Body of pancreas (tissue), 4 donors: ENCODE data around the gene TSEN34. TPM values are rescaled to one million over a fixed set of nuclear protein-coding genes. Genes with fewer than 3 reads are reported as not detected.
"Not testable (repeated sequence)": the region's sequence is repeated elsewhere in the genome, so short reads cannot be mapped to it uniquely, and the experiment has no call there.

ENCODE experiments used
- ATAC-seq: fragments of 150-250 bp; one replicate; pipeline ENCODE4 v1.9.1; 2016
- DNase-seq, 4 donors: peaks; one replicate each; pipeline ENCODE4 v3.0.0-alpha.2; 2019
- H3K27ac ChIP-seq, 4 donors: fragments of 200-600 bp; sonication (generic); 1 replicate in 3 of 4; 2 replicates in 1 of 4; pipeline versions ENCODE4 v1.5.1 to v1.6.1; 2016 to 2019; ENCODE audit warnings: mild to moderate bottlenecking in 1 of 4, mixed read lengths in 1 of 4, moderate library complexity in 1 of 4
- H3K27me3 ChIP-seq, 2 donors: fragments of 200-600 bp; sonication (generic); one replicate each; pipeline ENCODE4 v1.6.0; 2016; ENCODE audit warnings: mild to moderate bottlenecking in 1 of 2
- H3K36me3 ChIP-seq, 2 donors: fragments of 200-600 bp; sonication (generic); replicated peaks in 1 of 2; 2 replicates each; pipeline ENCODE4 v1.5.1; 2016; ENCODE audit warnings: low read depth in 2 of 2; ENCODE audit not compliant: insufficient read depth in 1 of 2
- H3K4me1 ChIP-seq: fragments of 200-600 bp; sonication (generic); one replicate; pipeline ENCODE4 v1.6.0; 2016
- H3K4me3 ChIP-seq, 2 donors: fragments of 200-600 bp; sonication (generic); 1 replicate in 1 of 2; 2 replicates in 1 of 2; pipeline ENCODE4 v1.5.1; 2016 to 2019
- H3K9me3 ChIP-seq, 3 donors: fragments of 200-600 bp; sonication (generic); 1 replicate in 2 of 3; 2 replicates in 1 of 3; pipeline ENCODE4 v1.5.1; 2016
- POLR2A ChIP-seq, 3 donors: fragments of 450-650 bp; IDR thresholded peaks; one replicate each; pipeline ENCODE4 v1.6.1; 2016; ENCODE audit warnings: antibody characterized with exemption in 3 of 3, mild to moderate bottlenecking in 2 of 3
- WGBS, 2 donors: methylation state at CpG; one replicate each; pipeline ENCODE4 v1.1.5; 2017; 5-methylcytosine and 5-hydroxymethylcytosine counted together
- intact Hi-C: fragments of 100-400 bp; cut with DNase I; formaldehyde crosslinking; loops from one replicate; pipeline ENCODE4 v1.15.1; 2023
- total RNA-seq, 2 donors: library from RNA; depleted of rRNA; stranded (reverse); fragments of >200 nt; gene quantifications; one replicate each; pipeline ENCODE4 v1.1.0, GENCODE V29; 2016
- TF ChIP-seq, protein P1 (sequence below), 7 experiments: fragments of 450-650 bp in 4 of 7; fragments of 200-600 bp in 3 of 7; sonication (generic) in 3 of 7; IDR thresholded peaks; one replicate each; pipeline ENCODE4 v1.5.1; 2016 to 2019; ENCODE audit warnings: antibody characterized with exemption in 7 of 7

Gene TSEN34
- total RNA-seq, 2 donors from 2014 or later, result 33.9 to 56.6 TPM

GRCh38 chr19:54218960-54219661 lies 28.0 kb downstream of the TSEN34 start:
- Histone ChIP-seq H3K27ac (no peak overlapping the region), H3K4me3 (no peak overlapping the region), H3K27me3 (peaks cover 0 to 4% of the 10 kb centered on the region in 2 donors), H3K36me3 (no peaks in the 10 kb centered on the region), H3K4me1 (no peaks in the 10 kb centered on the region), H3K9me3 (no peaks in the 10 kb centered on the region)
- no peak for DNase-seq
- TF ChIP-seq, protein P1, sequence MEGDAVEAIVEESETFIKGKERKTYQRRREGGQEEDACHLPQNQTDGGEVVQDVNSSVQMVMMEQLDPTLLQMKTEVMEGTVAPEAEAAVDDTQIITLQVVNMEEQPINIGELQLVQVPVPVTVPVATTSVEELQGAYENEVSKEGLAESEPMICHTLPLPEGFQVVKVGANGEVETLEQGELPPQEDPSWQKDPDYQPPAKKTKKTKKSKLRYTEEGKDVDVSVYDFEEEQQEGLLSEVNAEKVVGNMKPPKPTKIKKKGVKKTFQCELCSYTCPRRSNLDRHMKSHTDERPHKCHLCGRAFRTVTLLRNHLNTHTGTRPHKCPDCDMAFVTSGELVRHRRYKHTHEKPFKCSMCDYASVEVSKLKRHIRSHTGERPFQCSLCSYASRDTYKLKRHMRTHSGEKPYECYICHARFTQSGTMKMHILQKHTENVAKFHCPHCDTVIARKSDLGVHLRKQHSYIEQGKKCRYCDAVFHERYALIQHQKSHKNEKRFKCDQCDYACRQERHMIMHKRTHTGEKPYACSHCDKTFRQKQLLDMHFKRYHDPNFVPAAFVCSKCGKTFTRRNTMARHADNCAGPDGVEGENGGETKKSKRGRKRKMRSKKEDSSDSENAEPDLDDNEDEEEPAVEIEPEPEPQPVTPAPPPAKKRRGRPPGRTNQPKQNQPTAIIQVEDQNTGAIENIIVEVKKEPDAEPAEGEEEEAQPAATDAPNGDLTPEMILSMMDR (IDR thresholded peaks at IDR 0.05), result no peak
- ATAC-seq, result no peak
- 77 to 80% methylated on average over 16 to 25 of the region's 27 CpGs for WGBS, 2 donors
- intact Hi-C loops, result no loop called here

- H3K4me1 ChIP-seq, H3K4me3 ChIP-seq, intact Hi-C loops, DNase-seq, H3K27ac ChIP-seq, H3K36me3 ChIP-seq, H3K27me3 ChIP-seq, H3K9me3 ChIP-seq, ATAC-seq: not testable (repeated sequence)
- WGBS, 2 donors, result 71% methylated on average over 5 of the region's 5 CpGs; no CpG with 5 or more reads in 1 of the 2 donors
Observed at GRCh38 chr19:54219702-54220101, 28.6 kb downstream of the TSEN34 start.

DNA sequence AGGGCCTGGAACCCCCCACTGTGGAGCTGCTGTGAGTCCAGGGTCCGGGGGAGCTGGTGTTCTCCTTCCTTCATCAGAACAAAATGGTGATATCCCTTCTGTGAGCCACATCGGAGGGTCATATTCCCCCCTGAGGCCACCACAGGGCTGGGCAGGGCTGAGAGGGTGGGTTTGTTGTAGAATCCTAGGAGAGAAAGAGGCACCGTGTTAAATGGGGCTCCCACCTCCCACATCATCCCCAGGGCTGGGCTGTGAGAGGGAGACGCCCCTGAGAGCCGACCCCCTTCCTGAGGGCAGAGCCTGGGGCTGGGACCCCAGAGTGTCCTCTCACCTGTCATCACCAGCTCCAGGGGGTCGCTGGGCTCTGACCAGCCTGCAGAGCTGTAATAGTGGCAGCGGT lies 30.8 kb downstream of the TSEN34 start:
- 60 to 79% methylated on average over 1 to 6 of the region's 7 CpGs for WGBS, 2 donors
- H3K9me3 ChIP-seq, H3K27me3 ChIP-seq, H3K36me3 ChIP-seq, DNase-seq, H3K27ac ChIP-seq, intact Hi-C loops, H3K4me3 ChIP-seq, ATAC-seq, H3K4me1 ChIP-seq: not testable (repeated sequence)

GRCh38 chr19:54222474-54223276 lies 31.6 kb downstream of the TSEN34 start, which contains the start of gene LILRB3:
TSS of gene LILRB3 (minus strand) at chr19:54223007. CDS start at chr19:54222976, 31 bp downstream.
- H3K4me1 ChIP-seq, DNase-seq, H3K27me3 ChIP-seq, H3K4me3 ChIP-seq, intact Hi-C loops, H3K9me3 ChIP-seq, H3K36me3 ChIP-seq, H3K27ac ChIP-seq: not testable (repeated sequence)
- 46% methylated on average over 11 to 16 of the region's 16 CpGs for WGBS, 2 donors
- ATAC-seq, result peak; percentile 39
- TF ChIP-seq POLR2A (IDR thresholded peaks at IDR 0.05), result peak in 1 of 3 donors; percentile 29

GRCh38 chr19:54223277-54223936 lies 32.3 kb downstream of the TSEN34 start:
- H3K4me1 ChIP-seq, H3K36me3 ChIP-seq, H3K4me3 ChIP-seq, DNase-seq, H3K27me3 ChIP-seq, H3K27ac ChIP-seq, H3K9me3 ChIP-seq, intact Hi-C loops: not testable (repeated sequence)
- peak; percentile 23 for ATAC-seq
- WGBS, 2 donors, result 31 to 38% methylated on average over 11 to 14 of the region's 14 CpGs

DNA sequence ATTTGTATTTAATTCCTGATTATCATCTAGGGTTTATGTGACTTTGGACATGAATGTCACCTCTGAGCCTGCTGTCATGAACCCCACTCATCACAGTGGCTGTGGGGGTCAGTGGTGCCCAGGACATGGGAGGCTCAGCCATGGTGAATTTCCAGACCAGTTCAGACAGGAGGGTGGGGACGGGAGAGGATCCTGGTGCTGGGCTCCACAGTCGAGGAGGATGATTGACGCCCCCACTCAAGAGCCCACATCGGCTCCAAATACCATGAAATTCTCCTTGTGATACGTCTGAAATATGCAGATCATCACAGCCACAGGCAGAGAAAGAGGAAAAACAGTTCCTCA lies 32.8 kb downstream of the TSEN34 start:
- DNase-seq, H3K4me1 ChIP-seq, H3K9me3 ChIP-seq, ATAC-seq, H3K36me3 ChIP-seq, H3K27ac ChIP-seq, intact Hi-C loops, H3K27me3 ChIP-seq, H3K4me3 ChIP-seq: not testable (repeated sequence)
- WGBS, 2 donors, result 37 to 38% methylated on average over 5 of the region's 5 CpGs

DNA sequence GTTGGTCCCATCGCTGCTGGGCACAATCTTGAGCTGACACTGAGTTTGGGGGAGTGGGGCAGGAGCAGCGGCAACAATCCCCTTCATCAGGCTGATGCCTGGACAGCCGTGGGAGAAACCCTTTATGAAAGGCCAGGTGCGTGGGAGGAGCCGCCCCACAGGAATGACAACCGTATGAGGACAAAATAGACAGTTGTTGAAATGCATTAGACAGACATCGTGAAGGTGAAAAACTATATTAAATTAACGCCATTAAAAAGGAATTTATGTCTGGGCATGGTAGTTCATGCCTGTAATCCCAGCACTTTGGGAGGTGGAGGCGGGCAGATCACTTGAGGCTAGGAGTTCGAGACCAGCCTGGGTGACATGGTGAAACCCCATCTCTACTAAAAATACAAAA lies 33.5 kb downstream of the TSEN34 start:
- H3K27ac ChIP-seq, H3K36me3 ChIP-seq, H3K27me3 ChIP-seq, intact Hi-C loops, ATAC-seq, H3K4me1 ChIP-seq, H3K4me3 ChIP-seq, DNase-seq, H3K9me3 ChIP-seq: not testable (repeated sequence)
- WGBS, 2 donors, result 47 to 68% methylated on average over 9 to 10 of the region's 10 CpGs
